Measurements from ENCODE around the gene IQGAP2.

- TF ChIP-seq GATA2 (IDR thresholded peaks at IDR 0.05; ENCODE audit: low read depth, low read length) (no peak), GATA3 (IDR thresholded peaks at IDR 0.05; ENCODE audit: low read depth, low read length) (no peak)
Measured at GRCh38 chr5:76612942-76613341, 209.9 kb downstream of the IQGAP2 start.

Measured in SH-SY5Y (cell line).